NOMO-1 (cell line): ENCODE measurements around the gene ILDR2.

Experiments used
- DNase-seq, 2 experiments: peaks; one replicate each; lab custom pipeline; 2025; ENCODE audit not compliant: unreplicated experiment in 2 of 2; lab: John Stamatoyannopoulos, UW

ILDR2 gene, protein sequence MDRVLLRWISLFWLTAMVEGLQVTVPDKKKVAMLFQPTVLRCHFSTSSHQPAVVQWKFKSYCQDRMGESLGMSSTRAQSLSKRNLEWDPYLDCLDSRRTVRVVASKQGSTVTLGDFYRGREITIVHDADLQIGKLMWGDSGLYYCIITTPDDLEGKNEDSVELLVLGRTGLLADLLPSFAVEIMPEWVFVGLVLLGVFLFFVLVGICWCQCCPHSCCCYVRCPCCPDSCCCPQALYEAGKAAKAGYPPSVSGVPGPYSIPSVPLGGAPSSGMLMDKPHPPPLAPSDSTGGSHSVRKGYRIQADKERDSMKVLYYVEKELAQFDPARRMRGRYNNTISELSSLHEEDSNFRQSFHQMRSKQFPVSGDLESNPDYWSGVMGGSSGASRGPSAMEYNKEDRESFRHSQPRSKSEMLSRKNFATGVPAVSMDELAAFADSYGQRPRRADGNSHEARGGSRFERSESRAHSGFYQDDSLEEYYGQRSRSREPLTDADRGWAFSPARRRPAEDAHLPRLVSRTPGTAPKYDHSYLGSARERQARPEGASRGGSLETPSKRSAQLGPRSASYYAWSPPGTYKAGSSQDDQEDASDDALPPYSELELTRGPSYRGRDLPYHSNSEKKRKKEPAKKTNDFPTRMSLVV

DNA sequence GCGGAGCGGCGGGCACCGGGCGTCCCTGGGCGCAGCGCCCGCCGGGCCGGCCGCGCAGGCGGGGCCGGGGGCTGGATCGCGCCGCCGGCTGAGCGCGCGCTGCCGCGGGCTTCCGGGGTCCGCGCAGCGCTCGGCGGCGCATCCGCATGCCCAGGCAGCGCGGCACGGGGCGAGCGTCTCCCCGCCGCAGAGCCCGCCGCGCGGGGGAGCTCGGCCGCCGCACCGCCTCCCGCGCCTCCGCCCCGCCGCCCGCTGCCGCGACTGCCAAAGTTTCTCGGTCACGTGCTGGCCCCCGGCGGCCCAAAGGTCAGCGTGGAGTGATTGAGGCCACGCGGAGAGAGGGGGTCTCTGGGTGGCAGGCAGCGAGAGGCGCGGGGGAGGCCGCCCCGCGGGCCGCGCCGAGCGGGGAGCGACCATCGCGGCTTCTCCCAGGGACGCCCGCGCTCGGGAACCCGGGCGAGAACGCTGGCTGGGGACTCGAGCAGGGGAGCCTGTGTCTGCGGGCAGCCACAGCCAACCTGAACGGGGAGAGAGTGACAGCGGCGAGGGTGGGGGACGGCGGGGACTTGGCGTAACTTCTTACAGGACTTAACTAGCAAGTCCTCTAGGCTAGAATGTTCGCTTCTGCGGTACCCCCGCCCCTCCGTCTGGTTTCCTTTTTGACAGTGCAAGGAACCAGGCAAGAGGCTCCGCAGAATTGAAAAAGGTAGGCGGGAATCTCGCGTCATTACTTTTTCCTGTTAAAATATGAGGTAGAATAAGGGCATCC lies at the start of gene ILDR2:
Gene ILDR2, minus strand, starts transcription at position 180 of the 769 bp plus-strand sequence. CDS start 272 bp downstream, outside the sequence.
- DNase-seq: peak; percentile 8 to 15

DNA sequence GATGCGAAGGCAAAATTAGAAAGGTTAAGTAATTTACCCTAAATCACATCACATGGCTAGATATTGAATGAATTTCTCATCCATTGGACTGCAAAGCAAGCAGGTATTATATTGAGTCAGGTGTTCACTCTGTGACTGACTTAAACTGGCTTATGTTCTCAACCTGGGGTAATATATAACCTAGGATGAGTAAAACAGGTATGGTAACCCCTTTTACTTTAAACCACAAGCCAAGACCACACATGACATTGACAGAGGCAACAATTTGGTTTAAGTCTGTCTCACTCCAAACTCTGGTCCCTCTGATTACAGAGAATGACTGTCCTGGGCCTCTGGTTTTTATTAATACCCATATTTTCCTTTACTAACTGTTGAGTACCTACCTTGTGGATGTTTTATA lies 47.0 kb upstream of the ILDR2 start:
- no peak for DNase-seq

DNA sequence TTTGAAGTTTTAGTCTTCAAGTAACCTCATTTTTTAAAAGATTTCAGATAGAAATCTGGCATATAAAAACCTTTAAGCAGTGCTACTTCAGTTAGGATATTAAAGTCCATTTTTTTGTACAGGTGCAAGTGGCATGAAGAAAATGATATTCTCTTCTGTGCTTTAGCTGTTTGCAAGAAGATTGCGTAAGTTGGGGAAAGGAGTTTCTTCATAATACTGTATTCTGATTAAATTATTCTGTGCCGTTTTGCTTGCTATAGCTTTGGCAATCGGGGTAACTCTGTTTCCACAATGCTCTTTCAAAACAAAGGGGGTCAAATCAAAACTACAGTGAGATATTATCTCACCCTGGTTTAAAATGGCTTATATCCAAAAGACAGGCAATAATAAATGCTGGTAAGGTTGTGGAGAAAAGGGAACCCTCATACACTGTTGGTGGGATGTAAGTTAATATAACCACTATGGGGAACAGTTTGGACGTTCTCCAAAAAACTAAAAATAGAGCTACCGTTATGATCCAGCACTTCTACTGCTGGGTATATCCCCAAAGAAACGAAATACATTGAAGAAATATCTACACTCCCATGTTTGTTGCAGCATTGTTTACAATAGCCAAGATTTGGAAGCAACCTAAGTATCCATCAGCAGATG lies 40.9 kb upstream of the ILDR2 start:
- peak; percentile 28 to 59 for DNase-seq

DNA sequence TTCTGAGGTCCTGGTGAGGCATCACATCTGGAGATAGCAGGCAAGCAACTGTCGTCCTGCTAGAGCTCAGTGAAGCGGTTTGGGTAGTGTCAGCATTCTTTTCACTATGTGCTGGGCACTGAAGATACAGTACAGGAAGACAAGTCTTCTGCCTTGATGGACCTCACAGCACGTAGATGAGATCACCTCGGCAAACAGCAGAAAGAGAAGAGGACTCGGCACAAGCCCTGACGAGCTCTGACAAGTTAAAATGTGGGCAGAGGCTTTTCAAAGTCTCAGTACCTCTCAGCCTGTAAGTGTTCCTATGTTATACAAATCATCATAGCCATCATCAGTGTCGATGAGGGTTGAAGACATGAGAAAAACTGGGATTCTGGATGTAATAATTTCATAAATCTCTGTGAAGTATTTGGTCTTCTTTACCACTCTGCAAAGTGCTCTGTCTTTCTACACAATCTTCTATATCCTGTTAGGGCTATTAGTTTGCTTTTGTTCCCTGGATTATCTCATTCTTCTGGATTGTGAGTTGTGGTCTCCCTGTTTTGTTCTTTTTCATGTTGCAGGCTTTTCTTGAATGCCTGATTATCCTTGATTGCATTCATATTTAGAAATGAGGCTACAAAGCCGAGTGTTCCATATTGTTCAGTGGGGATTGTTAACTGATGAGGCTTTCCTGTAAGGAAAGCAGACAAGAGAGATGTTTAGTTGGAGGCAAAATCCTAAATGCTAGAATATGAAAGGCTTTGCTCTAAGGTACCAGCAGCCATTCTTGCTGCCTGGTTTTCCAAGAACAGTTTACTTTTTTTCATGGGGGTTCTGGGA lies 38.0 kb upstream of the ILDR2 start:
- DNase-seq: no peak

DNA sequence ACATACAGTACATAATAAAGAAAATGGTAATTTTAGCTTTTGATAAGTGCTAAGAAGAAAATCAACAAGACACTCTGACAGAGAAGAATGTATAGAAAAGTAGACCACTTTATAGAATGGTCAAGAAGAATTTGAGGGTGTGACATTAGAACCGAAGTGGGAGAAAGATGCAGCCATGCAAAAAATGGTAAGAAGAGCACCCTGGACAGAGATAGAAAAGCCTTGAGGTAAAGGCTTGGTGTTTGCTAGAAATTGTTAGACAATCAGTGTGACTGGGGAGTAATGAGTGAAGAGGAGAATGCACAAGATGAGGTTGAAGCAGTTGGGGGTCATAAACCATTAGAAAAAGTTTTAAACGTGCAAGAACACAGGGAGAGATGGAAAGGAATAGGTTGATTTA lies 37.2 kb upstream of the ILDR2 start:
- DNase-seq: no peak

DNA sequence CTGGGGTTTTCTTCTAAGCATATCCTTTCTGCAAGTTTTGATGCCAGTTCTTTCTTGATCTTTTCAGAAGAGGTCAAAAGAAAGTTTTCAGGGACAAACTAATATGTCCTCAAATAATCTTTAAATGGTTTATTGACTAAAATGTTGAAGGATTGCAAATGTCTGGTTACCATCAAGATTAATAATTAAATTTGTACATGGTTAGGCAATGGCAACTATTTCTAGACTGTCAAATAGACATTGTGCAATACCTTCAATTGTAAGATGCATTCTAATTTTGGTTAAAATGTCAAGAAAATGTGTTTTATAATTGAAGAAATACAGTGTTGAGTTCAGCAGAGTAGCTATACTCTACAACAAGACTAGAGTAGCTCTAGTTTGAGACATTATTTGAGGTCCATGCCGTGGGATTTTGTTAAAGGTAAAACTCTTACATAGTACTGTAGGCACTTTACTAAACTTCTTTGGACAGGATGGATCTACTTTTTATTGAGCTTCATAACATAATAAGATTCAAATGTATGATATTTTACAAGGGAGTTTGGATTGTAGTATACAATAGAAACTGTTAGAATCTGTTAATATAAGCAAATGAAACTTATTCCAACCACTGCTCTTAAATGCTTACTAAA lies 36.3 kb upstream of the ILDR2 start:
- DNase-seq: no peak

DNA sequence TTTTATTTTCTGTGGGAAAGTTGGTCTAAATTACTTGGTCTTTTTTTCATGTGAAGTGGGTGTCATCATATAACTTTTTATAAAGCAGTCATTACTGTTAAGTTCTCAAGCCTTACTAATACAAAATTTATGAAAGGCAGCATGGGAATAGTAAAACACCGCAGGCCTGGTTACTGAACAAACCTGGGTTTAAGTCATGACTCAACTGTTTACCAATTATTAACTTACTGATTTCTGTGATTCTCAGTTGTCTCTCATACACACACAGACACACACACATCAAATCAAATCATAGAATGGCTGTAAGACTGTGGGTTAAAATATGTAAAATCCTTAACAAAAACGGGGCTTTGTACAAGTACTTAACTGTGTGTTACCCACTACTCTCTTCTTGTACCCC lies 28.4 kb upstream of the ILDR2 start:
- no peak for DNase-seq

DNA sequence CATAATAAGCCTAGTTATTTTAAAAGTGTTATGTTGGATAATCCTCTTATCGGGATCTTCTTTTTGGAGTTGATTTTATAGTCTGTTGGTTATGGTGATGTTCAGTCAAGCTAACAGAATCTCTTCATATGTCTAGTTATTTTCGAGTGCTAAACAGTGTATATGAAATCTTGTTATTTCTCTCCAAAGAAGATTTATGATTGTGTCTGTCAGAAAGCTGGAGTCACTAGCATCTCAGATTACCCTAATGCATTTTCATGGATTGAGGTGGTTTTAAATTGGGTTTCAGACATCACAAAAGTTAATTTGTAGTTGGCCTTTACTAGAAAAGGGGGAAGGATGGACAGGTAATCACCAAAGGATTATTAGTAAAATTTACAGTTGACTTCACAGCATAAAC lies 27.0 kb upstream of the ILDR2 start:
- no peak for DNase-seq

DNA sequence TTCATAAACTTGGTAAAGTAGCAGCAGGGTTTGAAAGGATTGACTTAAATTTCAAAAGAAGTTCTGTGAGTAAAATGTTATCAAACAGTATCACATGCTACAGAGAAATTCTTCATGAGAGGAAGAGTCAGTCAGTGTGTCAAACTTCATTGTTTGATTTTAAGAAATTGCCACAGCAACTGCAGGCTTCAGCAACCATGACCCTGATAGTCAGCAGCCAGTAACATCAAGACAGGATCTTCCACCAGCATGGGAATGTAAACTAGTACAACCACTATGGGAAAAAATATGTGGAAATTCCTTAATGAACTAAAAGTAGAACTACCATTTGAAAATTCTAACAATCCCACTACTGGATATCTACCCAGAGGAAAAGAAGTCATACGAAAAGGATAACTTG lies 25.2 kb upstream of the ILDR2 start:
- no peak for DNase-seq

DNA sequence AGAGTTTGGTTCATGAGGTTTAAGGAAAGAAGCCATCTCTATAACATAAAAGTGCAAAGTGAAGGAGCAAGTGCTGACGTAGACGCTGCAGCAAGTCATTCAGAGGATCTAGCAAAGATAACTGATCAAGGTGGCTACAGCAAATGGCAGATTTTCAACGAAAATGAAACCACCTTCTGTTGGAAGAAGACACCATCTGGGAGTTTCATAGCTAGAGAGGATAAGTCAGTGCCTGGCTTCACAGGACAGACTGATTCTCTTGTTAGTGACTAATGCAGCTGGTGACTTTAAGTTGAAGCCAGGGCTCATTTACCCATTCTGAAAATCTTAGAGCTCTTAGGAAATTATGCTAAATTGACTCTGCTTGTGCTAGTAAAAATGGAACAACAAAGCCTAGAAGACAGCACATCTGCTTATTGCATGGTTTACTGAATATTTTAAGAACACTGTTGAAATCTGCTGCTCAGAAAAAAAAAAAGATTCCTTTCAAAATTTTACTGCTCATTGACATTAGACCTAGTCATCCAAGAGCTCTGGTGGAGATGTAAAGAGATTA lies 24.2 kb upstream of the ILDR2 start:
- no peak for DNase-seq

DNA sequence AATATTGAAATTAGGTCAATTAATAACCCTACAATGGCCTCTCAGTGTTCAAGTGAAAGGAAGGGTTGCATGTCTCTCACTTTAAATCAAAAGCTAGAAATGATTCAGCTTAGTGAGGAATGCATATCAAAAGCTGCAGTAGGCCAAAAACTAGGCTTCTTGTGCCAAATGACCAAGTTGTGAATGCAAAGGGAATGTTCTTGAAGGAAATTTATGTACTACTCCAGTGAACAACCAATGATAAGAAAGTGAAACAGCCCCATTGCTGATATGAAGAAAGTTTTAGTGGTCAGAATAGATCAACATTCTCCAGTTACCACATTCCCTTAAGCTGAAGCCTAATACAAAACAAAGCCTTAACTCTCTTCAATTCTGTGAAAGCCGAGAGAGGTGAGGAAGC lies 23.7 kb upstream of the ILDR2 start:
- no peak for DNase-seq

DNA sequence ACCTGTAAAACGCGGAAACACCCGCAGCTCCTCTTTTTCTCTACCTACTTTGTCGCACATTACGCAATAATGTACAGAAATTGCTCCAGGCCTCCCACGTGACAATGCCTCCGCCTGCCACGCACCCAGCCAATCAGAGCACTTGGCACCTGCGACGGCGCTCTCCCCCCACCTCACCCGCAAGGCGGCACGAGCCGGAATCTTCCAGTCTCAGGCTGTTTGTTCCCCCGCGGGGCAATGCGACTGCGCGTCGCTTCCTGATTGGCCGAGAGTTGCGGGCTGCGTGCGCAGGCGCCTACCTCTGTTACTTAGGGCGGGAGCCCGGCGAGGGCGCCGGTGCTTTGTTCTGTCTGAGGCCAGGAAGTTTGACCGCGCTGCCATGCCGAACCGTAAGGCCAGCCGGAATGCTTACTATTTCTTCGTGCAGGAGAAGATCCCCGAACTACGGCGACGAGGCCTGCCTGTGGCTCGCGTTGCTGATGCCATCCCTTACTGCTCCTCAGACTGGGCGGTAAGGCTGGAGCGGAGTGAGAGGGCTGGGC lies 13.7 kb upstream of the ILDR2 start, which contains the start of gene MAEL:
Gene MAEL, plus strand, starts transcription at position 307 of the 542 bp plus-strand sequence. Its CDS starts 73 bp downstream, at position 380.
- no peak for DNase-seq

DNA sequence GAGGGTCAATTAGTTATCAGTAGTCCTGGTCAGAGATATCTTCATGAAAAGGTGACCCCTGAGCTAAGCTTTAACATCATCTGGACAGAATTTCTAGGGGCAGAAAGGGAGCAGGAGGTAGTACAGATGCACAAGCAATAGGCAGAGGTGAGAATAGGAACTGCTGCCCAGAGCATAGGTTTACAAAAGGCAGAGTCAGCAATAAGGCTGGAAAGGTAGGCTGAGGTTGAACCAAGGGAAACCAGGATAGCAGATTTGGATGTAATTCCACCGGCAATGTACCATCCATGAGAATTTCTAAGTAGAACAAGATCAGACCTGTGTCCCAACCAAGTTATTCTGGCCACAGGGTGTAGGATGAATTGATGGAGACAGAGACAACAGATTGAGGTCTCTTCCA lies 6.2 kb upstream of the ILDR2 start:
- DNase-seq: no peak

DNA sequence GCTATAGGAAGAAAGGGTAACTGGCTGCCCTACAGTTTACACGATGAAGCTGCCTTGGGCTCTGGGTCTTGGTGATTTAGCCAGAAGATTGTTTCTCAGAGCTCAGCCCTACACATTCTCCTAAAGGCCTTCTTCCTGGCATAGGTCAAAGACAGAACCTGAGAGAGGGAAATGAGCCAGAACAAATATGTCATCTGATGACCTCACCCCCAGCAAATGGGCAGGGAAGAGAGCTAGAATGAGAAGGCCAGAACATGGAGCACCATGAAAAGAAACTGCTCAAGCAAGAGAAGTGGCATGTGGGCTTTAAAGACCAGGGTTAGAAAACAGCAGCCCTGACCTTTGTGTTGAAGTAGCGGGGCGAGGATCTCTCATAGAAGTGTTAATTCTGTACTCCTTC lies 5.5 kb upstream of the ILDR2 start:
- DNase-seq: no peak

DNA sequence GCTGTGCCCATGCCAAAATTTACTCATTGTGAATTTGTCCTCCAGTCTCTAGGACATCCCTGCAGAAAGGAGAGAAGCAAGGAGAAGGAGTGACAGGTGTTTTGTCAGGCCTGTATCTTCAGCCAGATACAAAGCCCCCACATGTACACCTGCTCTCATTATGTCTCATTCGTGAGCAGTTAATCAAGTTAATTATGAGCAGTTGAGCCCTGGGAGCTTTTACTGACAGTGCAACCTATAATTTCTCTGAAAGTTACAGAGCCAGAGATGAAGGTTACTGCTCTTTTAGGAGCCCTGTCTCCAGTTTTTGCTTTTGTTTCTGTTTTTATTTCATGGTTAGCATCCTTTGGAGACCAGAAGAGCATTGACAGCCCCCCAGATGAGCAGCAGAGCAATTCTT lies 5.0 kb upstream of the ILDR2 start:
- no peak for DNase-seq

DNA sequence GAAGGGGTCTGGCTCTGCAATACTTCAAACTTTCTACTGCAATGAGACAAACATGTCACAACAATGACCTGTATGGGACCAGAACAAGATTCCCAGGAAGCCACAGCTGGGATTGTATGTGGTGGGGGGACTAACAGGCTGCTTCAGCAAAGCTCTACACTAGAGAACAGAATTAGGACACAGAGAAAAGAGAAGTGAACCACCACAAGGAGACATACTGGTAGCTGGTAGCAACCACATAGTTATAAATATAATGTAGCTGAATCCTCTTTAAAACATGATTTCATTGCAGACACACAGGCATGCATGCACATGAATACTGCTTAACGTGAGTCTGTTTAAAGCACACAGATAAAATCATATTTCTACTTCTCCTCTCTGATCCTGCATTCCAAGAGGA lies 3.5 kb upstream of the ILDR2 start:
- peak in 1 of 2 experiments; percentile 40 for DNase-seq

DNA sequence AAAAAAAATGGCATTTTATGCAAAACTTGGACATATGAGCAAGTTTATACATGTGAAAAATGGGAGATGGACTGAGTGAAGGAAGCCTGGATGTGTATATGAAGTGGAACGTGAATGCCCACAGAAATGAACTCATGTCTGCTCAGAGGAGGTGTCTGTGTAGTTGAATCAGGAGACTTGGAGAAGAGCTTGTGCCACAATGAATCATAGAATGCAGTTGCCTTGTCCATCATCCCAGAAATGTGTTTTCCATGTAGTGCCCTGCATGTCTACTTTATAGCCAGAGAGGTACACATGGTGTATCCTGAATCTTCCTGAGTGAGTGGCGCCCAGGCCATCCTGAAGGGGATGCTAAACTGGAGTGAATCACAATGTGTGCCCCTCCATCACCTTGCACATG lies 2.6 kb upstream of the ILDR2 start:
- no peak for DNase-seq

DNA sequence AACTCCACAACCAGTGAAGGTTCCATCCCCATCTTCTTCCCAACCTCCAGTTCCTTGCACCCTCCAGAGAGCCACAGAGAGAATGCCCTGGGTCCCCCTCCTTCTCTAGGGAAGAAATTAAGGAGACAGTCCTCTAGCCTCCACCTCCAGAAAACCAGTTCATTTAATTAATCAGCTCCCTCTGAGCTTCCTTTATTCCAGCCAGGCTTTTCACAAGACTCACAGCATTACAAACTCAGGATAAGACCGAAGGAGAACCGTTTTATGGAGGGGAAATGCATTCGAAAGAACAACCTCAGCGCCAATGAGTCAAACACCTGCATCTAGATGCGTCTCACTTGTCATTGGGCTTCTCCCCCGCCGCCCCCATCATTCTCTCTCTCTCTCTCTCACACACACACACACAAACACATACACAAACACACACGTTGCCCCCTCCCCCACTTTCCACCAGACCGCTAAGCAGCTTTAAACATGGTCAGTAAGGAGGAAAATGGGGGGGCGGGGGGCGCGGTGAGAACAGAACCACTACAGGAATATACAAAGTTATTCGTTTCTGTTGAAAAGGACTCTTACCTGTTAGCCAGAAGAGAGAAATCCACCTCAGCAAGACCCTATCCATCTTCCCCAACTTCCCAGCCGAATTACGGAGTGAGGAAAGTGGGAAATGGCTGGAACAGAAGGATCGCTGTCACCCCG lies 544 bp downstream of the ILDR2 start:
- DNase-seq: no peak

DNA sequence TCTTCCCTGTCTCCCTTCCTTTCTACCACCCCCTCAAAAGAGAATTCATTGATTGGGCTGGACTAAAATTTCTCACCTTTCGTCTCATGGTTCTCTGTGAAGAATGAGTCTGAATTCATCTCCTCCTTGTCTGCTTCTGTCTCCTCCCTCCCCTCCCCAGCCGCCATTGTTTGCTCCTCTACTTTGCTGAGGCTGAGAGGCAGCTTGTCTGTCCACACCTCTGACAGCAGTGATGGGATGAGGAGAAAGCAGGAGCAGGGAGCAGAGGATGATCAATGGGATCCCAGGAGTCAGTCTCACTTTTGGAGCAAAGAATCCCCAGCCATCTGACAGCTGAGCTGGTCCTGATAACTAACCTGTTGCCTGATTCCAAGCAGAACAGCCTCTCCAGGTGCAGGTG lies 2.5 kb downstream of the ILDR2 start:
- no peak for DNase-seq
